SK-N-SH treated with all-trans-retinoic acid at 6 μM for 48 hours (cell line): ENCODE data around the gene IQCN.

Experiments
- BACH2 ChIP-seq: fragments of 250-450 bp; sonication (Bioruptor Pico); IDR thresholded peaks from 2 replicates; pipeline ENCODE4 v1.9.0; 2021; ENCODE audit warnings: mild to moderate bottlenecking, borderline replicate concordance
- CSDC2 ChIP-seq: fragments of 250-450 bp; sonication (Bioruptor Pico); IDR thresholded peaks from 2 replicates; pipeline ENCODE4 v1.5.0; 2020; ENCODE audit warnings: mild to moderate bottlenecking, moderate library complexity
- ISL1 ChIP-seq: fragments of 250-450 bp; sonication (Bioruptor Pico); IDR thresholded peaks from 2 replicates; pipeline ENCODE4 v2.1.2; 2022; ENCODE audit warnings: mild to moderate bottlenecking, moderate library complexity
- PPARA ChIP-seq: fragments of 250-450 bp; sonication (Bioruptor Pico); IDR thresholded peaks from 2 replicates; pipeline ENCODE4 v1.5.0; 2020; ENCODE audit warnings: mild to moderate bottlenecking, borderline replicate concordance
- TOX ChIP-seq: fragments of 250-450 bp; sonication (Bioruptor Pico); IDR thresholded peaks from 2 replicates; pipeline ENCODE4 v1.8.0; 2021; ENCODE audit warnings: mild to moderate bottlenecking, moderate library complexity, borderline replicate concordance
- ZFP3 ChIP-seq: fragments of 250-450 bp; sonication (Bioruptor Pico); IDR thresholded peaks from 2 replicates; pipeline ENCODE4 v1.5.0; 2020; ENCODE audit warnings: mild to moderate bottlenecking, moderate library complexity
- ZNF70 ChIP-seq: fragments of 450-650 bp; formaldehyde crosslinking; IDR thresholded peaks from 2 replicates; pipeline ENCODE4 v1.5.0; 2020; ENCODE audit warnings: mild to moderate bottlenecking, moderate library complexity
- ZNF8 ChIP-seq: fragments of 450-650 bp; formaldehyde crosslinking; IDR thresholded peaks from 2 replicates; pipeline ENCODE4 v1.5.0; 2020; ENCODE audit warnings: mild to moderate bottlenecking, moderate library complexity
- TF ChIP-seq, protein P1 (sequence below): fragments of 250-450 bp; sonication (Bioruptor Pico); IDR thresholded peaks from 2 replicates; pipeline ENCODE4 v1.8.0; 2020; ENCODE audit warnings: mild to moderate bottlenecking, moderate library complexity, borderline replicate concordance
- TF ChIP-seq, protein P2 (sequence below): fragments of 250-450 bp; sonication (Bioruptor Pico); IDR thresholded peaks from 2 replicates; pipeline ENCODE4 v1.5.0; 2020; ENCODE audit warnings: mild to moderate bottlenecking, moderate library complexity
- TF ChIP-seq, protein P3 (sequence below): fragments of 250-450 bp; sonication (Bioruptor Pico); IDR thresholded peaks from 2 replicates; pipeline ENCODE4 v1.5.1; 2021; ENCODE audit warnings: mild to moderate bottlenecking, moderate library complexity

DNA sequence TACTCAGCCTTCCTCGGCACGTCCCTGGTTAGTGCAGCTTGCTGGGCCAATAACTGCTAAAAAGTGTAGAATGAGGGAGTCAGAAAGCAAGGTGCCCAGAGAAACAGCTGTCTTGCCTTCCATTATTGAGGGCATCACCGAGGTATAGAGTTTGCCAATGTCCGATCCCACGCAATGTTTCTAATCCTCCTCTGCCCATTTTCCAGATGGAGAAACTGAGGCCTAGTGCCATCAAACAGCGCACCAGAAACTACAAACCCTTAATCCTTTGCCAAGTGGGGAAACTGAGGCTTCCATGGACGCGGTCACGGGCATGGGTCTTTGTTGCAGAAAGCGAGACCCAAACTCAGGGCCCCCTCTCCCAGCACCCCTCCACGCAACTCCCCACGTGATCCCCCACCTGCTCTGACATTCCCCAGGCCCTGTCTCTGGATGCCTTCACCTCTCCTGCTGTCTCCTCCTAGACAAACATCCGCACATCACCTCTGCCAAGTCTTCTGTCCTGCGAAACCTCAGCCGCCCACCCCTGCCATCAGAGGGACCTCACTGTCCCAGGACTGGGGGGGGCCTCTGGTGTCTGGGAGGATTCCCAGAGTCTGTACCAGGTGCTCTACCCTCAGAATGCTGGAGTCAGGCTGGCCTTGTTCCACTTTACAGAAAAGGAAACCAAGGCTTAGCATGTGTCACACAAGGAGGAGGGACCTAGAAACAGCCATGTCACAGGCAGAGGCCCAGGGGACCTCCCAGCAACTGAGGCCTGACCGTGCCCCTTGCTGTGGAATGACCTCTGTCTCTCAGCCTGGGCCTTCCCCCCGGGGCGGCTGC is 47.1 kb downstream of the IQCN start:
- TF ChIP-seq CSDC2 = no peak
- no peak for TF ChIP-seq ZNF8
- TF ChIP-seq TOX (CRISPR knock-in tag) = no peak
- TF ChIP-seq, protein P1, sequence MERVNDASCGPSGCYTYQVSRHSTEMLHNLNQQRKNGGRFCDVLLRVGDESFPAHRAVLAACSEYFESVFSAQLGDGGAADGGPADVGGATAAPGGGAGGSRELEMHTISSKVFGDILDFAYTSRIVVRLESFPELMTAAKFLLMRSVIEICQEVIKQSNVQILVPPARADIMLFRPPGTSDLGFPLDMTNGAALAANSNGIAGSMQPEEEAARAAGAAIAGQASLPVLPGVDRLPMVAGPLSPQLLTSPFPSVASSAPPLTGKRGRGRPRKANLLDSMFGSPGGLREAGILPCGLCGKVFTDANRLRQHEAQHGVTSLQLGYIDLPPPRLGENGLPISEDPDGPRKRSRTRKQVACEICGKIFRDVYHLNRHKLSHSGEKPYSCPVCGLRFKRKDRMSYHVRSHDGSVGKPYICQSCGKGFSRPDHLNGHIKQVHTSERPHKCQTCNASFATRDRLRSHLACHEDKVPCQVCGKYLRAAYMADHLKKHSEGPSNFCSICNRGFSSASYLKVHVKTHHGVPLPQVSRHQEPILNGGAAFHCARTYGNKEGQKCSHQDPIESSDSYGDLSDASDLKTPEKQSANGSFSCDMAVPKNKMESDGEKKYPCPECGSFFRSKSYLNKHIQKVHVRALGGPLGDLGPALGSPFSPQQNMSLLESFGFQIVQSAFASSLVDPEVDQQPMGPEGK (CRISPR knock-in tag) = no peak
- no peak for TF ChIP-seq ZFP3 (CRISPR knock-in tag)
- TF ChIP-seq ZNF70 (CRISPR knock-in tag) = no peak
- TF ChIP-seq, protein P2, sequence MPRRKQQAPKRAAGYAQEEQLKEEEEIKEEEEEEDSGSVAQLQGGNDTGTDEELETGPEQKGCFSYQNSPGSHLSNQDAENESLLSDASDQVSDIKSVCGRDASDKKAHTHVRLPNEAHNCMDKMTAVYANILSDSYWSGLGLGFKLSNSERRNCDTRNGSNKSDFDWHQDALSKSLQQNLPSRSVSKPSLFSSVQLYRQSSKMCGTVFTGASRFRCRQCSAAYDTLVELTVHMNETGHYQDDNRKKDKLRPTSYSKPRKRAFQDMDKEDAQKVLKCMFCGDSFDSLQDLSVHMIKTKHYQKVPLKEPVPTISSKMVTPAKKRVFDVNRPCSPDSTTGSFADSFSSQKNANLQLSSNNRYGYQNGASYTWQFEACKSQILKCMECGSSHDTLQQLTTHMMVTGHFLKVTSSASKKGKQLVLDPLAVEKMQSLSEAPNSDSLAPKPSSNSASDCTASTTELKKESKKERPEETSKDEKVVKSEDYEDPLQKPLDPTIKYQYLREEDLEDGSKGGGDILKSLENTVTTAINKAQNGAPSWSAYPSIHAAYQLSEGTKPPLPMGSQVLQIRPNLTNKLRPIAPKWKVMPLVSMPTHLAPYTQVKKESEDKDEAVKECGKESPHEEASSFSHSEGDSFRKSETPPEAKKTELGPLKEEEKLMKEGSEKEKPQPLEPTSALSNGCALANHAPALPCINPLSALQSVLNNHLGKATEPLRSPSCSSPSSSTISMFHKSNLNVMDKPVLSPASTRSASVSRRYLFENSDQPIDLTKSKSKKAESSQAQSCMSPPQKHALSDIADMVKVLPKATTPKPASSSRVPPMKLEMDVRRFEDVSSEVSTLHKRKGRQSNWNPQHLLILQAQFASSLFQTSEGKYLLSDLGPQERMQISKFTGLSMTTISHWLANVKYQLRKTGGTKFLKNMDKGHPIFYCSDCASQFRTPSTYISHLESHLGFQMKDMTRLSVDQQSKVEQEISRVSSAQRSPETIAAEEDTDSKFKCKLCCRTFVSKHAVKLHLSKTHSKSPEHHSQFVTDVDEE = no peak
- TF ChIP-seq BACH2 (CRISPR knock-in tag) = no peak
- TF ChIP-seq, protein P3, sequence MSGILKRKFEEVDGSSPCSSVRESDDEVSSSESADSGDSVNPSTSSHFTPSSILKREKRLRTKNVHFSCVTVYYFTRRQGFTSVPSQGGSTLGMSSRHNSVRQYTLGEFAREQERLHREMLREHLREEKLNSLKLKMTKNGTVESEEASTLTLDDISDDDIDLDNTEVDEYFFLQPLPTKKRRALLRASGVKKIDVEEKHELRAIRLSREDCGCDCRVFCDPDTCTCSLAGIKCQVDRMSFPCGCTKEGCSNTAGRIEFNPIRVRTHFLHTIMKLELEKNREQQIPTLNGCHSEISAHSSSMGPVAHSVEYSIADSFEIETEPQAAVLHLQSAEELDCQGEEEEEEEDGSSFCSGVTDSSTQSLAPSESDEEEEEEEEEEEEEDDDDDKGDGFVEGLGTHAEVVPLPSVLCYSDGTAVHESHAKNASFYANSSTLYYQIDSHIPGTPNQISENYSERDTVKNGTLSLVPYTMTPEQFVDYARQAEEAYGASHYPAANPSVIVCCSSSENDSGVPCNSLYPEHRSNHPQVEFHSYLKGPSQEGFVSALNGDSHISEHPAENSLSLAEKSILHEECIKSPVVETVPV = no peak
- TF ChIP-seq PPARA (CRISPR knock-in tag) = no peak
- TF ChIP-seq ISL1 = no peak
